ENCODE measurements around the gene HOXC6. TPM values are rescaled to one million over a fixed set of nuclear protein-coding genes. Genes with fewer than 3 reads are reported as not detected.

HOXC6 gene
- total and polyA plus RNA-seq, 7 donors, result not detected

DNA sequence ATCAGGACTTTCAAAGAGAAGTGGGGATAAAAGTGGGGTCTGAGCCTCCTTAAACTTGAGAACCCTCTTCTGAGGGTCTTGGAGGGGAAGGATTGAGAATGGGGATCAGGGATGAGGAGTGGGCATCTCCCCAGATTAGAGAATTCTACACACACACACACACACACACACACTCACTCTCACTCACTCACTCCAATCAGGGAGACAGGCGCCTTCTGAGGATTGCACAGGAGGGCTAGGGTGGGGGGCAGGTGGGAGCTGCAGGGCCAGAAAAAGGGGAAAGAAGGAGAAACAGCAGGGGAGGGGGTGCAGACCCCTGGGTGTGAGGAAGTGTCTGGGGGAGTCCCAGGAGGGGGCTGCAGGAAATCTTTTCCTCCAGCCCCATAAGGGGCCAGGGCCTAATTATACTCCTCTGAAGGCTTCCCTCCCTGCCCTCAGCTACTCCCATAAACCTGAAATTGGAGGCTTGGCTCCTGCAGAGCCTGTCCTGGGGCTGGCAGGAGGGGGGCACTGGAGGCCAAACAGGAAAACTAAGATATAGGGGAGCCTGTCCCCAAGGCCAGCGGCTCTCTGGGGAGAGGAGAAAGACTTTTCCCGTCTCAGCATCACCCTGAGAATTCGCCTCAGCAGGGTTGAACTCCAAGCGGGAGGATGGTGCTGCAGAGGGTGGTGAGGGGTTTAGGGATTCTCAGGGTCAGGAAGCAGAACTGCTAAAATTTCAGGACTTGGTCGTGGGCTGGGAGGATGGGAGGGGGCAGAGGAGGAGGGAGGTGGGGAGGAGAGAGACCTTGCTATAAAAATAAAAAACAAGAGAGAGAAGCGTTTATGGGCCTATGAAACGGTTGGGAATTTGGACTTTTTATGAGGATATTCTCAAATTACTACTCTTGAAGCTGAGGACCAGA is 26.7 kb upstream of the HOXC6 start:
- DNase-seq, result no peak
- intact Hi-C loops (cut with DNase I), result loop anchor here (10.0 kb wide), 1 partner anchor 373 kb away; no protein-coding TSS in a partner anchor
- Histone ChIP-seq H3K4me1 (peaks cover 0 to 23% (median 20%) of the 10 kb centered on the region in 4 donors), H3K27ac (no peak overlapping the region), H3K9me3 (no peaks in the 10 kb centered on the region), H3K36me3 (no peaks in the 10 kb centered on the region), H3K27me3 (peaks cover 90 to 100% (median 100%) of the 10 kb centered on the region in 3 donors), H3K4me3 (no peak overlapping the region)
- TF ChIP-seq POLR2AphosphoS5 (IDR thresholded peaks at IDR 0.05) (no peak), EP300 (IDR thresholded peaks at IDR 0.05) (no peak), POLR2A (IDR thresholded peaks at IDR 0.05) (no peak)
- TF ChIP-seq, protein P1, sequence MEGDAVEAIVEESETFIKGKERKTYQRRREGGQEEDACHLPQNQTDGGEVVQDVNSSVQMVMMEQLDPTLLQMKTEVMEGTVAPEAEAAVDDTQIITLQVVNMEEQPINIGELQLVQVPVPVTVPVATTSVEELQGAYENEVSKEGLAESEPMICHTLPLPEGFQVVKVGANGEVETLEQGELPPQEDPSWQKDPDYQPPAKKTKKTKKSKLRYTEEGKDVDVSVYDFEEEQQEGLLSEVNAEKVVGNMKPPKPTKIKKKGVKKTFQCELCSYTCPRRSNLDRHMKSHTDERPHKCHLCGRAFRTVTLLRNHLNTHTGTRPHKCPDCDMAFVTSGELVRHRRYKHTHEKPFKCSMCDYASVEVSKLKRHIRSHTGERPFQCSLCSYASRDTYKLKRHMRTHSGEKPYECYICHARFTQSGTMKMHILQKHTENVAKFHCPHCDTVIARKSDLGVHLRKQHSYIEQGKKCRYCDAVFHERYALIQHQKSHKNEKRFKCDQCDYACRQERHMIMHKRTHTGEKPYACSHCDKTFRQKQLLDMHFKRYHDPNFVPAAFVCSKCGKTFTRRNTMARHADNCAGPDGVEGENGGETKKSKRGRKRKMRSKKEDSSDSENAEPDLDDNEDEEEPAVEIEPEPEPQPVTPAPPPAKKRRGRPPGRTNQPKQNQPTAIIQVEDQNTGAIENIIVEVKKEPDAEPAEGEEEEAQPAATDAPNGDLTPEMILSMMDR (IDR thresholded peaks at IDR 0.05), result no peak
- WGBS, 2 donors, result 13 to 24% methylated on average over 8 of the region's 8 CpGs

DNA sequence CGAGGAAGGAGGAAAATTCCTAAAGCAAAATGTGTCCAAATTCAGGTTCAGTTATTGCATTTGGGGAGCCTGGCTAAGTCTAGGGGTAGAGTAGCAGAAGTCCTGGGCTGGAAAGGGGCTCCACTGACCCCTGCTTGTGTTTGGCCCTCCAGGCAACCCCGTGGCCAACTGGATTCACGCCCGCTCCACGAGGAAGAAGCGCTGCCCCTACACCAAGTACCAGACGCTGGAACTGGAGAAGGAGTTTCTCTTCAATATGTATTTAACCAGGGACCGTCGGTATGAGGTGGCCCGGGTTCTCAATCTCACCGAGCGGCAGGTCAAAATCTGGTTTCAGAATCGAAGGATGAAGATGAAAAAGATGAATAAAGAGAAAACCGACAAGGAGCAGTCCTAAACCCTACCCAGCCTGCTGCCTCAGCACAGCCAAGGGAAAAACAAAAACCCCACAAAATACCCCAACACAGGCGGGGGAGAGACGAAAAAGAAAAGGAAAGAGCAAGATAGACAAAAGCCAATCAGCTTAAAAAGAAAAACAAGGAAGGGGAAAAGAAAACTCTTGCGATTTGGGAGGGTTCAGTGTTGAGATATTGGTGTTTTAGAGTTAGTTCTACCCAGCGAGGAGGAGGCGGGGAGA is 25.8 kb upstream of the HOXC6 start:
- 22 to 24% methylated on average over 19 of the region's 19 CpGs for WGBS, 2 donors
- Histone ChIP-seq H3K36me3 (no peaks in the 10 kb centered on the region), H3K4me3 (no peak overlapping the region), H3K4me1 (peaks cover 0 to 25% (median 20%) of the 10 kb centered on the region in 4 donors), H3K9me3 (no peaks in the 10 kb centered on the region), H3K27ac (no peak overlapping the region), H3K27me3 (peaks cover 90 to 100% (median 100%) of the 10 kb centered on the region in 3 donors)
- intact Hi-C loops (cut with DNase I), result loop anchor here (10.0 kb wide), 1 partner anchor 372 kb away; no protein-coding TSS in a partner anchor
- no peak for DNase-seq
- TF ChIP-seq, protein P1 (IDR thresholded peaks at IDR 0.05), result no peak
- TF ChIP-seq EP300 (IDR thresholded peaks at IDR 0.05), result no peak
- no peak for TF ChIP-seq POLR2A (IDR thresholded peaks at IDR 0.05)
- no peak for TF ChIP-seq POLR2AphosphoS5 (IDR thresholded peaks at IDR 0.05)

DNA sequence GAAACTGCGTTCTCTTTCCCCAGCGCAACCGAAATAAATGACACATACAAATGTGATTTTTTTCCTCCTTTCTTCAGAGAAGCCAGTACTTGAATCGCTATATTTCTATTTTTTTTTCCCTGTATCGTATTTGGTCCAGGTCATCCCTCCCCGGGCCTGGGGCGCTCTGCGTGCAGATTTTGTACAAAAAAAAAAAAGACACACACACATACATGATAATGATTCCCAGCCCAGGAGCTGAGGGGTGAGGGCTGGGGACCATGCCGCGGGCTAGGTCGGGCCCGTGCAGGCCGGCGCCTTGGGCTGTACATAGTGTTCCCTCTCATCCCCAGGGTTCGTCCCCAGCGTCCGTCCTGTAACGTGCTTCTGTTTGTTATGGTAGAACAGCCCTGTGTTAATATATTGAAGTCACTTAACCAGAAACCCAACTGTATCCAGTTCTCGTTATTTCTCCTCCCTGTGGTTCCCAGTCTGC is 25.3 kb upstream of the HOXC6 start:
- Histone ChIP-seq H3K4me3 (no peak overlapping the region), H3K9me3 (no peaks in the 10 kb centered on the region), H3K27ac (no peak overlapping the region), H3K4me1 (peaks cover 0 to 25% (median 20%) of the 10 kb centered on the region in 4 donors), H3K36me3 (no peaks in the 10 kb centered on the region), H3K27me3 (peaks cover 87 to 100% (median 100%) of the 10 kb centered on the region in 3 donors)
- intact Hi-C loops (cut with DNase I), result loop anchor here (10.0 kb wide), 1 partner anchor 372 kb away; no protein-coding TSS in a partner anchor
- WGBS, 2 donors, result 34 to 46% methylated on average over 19 of the region's 19 CpGs
- TF ChIP-seq POLR2AphosphoS5 (IDR thresholded peaks at IDR 0.05), result no peak
- TF ChIP-seq, protein P1 (IDR thresholded peaks at IDR 0.05), result no peak
- no peak for DNase-seq

DNA sequence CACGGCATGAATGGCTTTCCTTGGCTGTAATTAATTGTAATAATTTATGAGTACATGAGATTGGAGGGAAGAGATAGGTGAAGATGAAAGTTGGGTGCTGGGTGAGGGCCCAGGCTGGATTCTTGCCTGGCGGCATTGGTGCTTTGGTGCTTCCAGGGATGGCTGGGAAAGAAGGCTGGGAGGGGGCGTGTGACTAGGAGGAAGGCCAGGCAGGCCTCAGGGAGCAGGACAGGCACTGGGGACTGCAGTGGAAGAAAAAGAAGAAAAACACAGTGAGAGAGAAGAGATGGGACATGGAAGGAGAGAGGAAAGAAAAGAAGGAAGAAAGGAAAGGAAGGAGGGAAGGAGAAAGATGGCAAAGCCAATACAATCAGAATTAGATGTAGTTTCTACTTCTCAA is 24.6 kb upstream of the HOXC6 start:
- H3K9me3 ChIP-seq, result no peaks in the 10 kb centered on the region
- H3K36me3 ChIP-seq, result no peaks in the 10 kb centered on the region
- H3K27me3 ChIP-seq, result peaks cover 86 to 100% (median 100%) of the 10 kb centered on the region in 3 donors
- 36 to 56% methylated on average over 3 of the region's 3 CpGs for WGBS, 2 donors
- TF ChIP-seq, protein P1 (IDR thresholded peaks at IDR 0.05), result no peak
- TF ChIP-seq EP300 (IDR thresholded peaks at IDR 0.05), result no peak
- TF ChIP-seq POLR2AphosphoS5 (IDR thresholded peaks at IDR 0.05), result no peak
- TF ChIP-seq POLR2A (IDR thresholded peaks at IDR 0.05), result no peak
- no peak overlapping the region for H3K4me3 ChIP-seq
- intact Hi-C loops (cut with DNase I), result loop anchor here (10.0 kb wide), 1 partner anchor 371 kb away; no protein-coding TSS in a partner anchor
- no peak for DNase-seq
- peaks cover 0 to 25% (median 20%) of the 10 kb centered on the region in 4 donors for H3K4me1 ChIP-seq
- no peak overlapping the region for H3K27ac ChIP-seq
